NCI-H345 treated with DMSO at 0.1 percent for 48 hours (cell line): ENCODE measurements around the gene TUT4.
"Not testable (repeated sequence)": the region's sequence is repeated elsewhere in the genome, so short reads cannot be mapped to it uniquely, and the experiment has no call there.

Experiments used
- DNase-seq: peaks from one replicate; lab custom pipeline; 2025; ENCODE audit not compliant: unreplicated experiment; lab: John Stamatoyannopoulos, UW

TUT4 gene

DNA sequence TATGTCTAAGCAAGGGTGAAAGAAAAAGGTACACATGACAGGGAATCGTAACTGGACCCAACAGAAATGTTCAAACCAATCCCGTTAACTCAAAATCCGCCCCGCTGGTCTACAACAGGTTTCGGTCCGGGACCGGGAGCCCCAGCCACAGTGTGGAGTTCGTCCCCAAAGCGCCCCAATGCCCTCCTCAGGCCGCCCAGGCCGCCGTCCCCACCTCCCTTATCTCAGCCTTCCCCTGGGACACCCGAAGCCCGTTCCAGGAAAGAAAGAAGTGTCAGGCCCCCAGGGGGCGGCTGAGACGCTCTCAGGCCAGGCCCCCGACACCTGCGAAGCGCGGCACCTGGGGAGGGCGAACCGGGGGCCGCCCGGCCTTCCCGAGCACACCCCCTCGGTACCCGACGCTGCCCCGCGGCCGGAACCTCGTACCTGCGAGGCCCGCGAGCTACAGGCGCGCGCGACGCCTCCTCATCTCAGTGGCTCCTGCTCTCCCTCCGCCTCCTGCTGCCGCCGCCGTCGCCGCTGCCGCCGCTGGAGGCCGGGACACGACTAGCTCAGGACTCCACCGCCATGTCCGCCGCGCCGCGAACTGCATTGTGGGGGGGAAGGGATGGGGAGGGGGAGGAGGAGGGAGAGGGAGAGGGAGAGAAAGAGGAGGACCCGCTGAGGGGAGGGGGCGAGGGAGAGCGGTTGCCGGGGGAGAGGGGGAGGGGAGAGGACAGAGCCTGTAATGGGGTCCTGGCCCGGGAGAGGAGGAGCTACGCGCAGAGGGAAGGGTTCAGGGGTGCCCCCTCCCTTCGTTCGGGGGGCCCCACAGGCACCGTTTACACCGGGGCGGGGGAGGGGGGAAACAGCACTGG is at the start of gene TUT4:
Gene TUT4 (minus strand): TSS at position 588 of the 857 bp plus-strand sequence. CDS start 26,812 bp downstream, outside the sequence.
- DNase-seq: peak; percentile 49

GRCh38 chr1:52601991-52602855 is 49.3 kb upstream of the TUT4 start, which contains the start of gene GPX7:
GPX7 (plus strand) TSS chr1:52602371; CDS start chr1:52602410, 39 bp downstream.
- DNase-seq: no peak

DNA sequence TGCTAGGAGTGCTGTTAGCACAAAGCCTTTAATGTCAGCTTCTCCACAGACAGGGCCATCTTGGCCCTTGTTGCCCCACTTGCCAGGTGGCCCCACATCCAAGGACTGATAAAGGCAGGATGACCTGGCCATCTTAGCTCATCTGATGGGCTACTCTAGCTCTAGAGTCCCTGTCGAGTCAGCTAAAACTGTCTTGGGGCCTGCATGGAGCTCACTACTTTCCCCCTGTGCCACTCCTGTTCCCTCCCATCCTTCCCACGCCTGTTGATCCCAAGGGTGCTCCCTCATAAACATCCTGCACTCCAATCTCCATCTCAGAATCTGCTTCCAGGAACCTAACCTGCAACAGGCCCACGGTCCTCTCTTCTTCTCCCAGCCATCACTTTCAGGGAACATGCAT is 48.6 kb upstream of the TUT4 start:
- DNase-seq: no peak

- DNase-seq: no peak
Measured at GRCh38 chr1:52600533-52601179, 47.8 kb upstream of the TUT4 start.

GRCh38 chr1:52599236-52599635 is 46.3 kb upstream of the TUT4 start:
- DNase-seq: no peak

DNA sequence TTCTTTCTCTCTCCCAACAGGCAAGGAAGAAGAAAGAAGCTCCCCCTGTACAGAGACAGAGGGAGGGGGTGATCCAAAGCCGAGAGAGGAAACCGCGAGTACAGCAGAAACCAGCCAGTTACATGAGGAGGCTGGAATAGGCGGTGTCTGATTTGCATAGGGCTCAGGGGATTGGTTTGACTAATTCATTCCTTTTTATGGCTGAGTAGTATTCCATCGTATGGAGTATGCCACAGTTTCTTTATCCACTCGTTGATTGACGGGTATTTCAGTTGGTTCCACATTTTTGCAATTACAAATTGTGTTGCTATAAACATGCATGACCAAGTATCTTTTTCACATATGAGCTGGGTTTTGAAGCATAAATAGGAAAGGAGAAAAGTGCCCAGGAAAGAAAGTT is 45.8 kb upstream of the TUT4 start:
- no peak for DNase-seq

DNA sequence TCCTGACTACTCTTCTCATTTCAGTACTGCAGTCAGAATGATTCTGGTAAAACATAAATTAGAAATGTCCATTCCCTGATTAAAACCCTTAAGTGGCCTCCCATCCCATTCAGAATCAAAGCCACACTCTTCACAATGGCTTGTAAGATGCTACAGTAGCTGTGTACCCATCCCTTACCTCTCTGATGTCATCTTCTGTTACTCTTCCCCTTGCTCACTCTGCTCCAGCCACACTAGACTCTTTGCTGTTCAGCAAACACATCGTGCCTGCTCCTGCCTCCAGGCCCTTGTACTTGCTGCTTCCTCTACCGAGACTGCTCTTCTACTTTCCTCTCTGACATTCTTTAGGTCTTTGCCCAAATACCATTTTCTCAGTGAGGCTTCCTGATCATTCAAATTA is 45.0 kb upstream of the TUT4 start:
- DNase-seq: no peak

DNA sequence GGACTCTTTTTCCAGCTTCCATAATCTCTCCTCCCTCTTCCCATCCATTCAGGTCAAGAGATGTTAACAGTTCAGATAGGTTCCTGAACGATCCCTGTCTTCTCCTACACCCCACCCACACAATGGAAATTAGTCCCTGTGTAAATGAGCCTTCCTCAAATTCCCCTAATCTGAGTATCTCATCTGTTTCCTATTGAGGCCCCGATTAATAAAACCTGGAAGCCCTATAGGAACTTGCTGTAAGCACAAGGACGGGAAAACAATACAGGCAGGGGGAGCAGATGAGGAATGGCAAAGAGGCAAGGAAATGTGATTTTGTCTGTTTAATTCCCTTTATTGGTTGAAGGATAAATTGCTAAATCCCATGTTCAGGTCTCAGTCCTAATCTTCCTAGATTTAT is 42.2 kb upstream of the TUT4 start:
- DNase-seq: no peak

- DNase-seq: no peak
Measured at GRCh38 chr1:52593495-52593894, 40.6 kb upstream of the TUT4 start.

- no peak for DNase-seq
Measured at GRCh38 chr1:52592637-52593323, 39.9 kb upstream of the TUT4 start.

- no peak for DNase-seq
Measured at GRCh38 chr1:52590266-52590665, 37.4 kb upstream of the TUT4 start.

DNA sequence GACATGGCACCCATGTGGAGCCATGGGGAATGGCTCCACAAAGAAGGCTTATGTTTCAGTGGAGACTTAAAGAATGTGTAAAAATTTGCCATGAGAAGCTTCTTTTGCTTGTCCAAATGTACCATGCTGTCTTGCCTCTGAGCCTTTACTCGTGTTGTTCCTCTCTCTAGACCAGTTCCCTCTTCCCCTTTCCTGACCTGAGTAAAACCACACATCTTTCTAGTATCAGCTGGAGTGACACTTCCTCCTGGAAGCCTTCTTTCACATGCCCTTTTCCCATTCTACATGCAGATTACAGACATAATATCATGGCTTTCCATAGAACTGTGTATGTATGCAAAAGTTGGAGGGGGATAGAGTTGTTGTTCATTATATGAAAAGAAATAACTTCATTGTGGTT is 35.6 kb upstream of the TUT4 start:
- no peak for DNase-seq

GRCh38 chr1:52588027-52588426 is 35.1 kb upstream of the TUT4 start:
- DNase-seq: no peak

DNA sequence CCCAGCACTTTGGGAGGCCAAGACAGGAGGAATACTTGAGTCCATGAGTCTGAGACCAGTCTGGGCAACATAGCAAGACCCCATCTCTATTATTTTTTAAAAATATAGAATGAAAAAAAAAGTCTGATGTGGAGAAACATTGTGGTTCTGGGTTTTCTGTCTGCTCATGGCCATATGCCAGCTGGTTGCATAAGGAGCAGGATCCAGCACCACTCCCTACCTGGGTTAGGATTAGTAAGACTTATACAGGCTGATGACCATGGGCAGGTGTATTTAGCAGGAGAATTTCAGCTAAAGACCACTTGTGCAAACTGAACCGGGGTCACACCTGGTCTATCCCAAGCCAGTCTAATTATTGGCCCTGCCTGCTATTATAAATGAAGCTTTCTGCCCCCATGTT is 32.6 kb upstream of the TUT4 start:
- DNase-seq: no peak

GRCh38 chr1:52582116-52582696 is 29.3 kb upstream of the TUT4 start:
- no peak for DNase-seq

DNA sequence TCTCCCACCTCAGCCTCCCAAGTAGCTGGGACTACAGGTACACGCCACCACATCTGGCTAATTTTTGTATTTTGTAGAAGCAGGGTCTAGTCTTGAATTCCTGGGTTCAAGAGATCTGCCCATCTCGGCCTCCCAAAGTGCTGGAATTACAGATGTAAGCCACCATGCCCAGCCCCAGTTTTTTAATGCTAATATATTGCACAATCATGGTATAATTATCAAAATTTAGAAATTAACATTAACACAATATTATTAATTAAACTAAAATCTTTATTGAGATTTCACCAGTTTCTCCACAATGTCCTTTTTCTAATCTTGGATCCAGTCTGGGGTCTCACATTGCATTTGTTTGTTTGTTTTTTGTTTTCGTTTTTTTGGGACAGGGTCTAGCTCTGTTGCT is 27.4 kb upstream of the TUT4 start:
- DNase-seq: no peak

DNA sequence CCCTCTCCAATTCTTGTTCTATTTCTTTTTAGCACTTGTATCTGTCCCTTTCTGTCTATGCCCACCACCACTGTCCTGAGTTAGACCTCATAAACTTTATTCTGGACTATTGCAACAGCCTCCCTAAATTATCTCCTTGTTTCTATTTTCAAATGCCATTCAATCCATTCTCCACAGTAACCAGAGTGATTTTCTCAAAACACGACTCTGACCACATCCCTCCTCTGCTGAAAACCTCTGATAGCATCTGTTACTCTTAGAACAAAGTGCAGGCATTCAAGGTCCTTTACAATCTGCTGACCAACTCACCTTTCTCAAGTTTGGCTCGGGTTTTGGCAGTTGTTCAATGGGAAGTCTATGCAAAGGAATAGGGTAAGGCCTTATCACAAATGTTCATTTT is 26.5 kb upstream of the TUT4 start:
- no peak for DNase-seq

DNA sequence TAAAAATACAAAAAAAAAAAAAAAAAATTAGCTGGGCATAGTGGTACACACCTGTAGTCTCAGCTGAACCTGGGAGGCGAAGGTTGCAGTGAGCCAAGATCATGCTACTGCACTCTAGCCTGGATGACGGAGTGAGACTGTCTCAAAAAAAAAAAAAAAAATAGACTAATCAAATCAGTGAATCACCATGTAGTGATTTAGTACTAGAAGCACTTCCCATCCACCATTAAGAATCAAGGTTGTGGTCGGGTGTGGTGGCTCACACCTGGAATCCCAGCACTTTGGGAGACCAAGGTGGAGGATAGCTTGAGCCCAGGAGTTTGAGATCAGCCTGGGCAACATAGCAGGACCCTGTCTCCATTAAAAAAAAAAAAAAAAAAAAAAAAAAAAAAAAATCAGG is 25.2 kb upstream of the TUT4 start:
- not testable (repeated sequence) for DNase-seq

DNA sequence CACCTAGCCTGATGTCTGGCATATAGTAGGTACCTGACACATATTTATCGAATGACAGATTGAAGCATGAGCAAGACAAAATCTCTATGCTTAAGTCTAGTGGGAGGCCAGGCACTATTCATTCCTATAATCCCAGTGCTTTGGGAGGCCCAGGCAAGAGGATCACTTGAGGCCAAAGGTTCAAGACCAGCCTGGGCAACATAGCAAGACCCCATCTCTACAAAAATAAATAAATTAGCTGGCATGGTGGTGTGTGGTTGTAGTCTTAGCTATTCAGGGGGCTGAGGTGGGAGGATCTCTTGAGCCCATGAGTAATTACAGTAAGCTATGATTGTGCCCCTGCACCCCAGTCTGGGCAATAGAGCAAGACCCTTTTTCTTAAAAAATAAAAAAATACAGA is 23.2 kb upstream of the TUT4 start:
- DNase-seq: no peak

- no peak for DNase-seq
Measured at GRCh38 chr1:52574594-52574993, 21.7 kb upstream of the TUT4 start.

DNA sequence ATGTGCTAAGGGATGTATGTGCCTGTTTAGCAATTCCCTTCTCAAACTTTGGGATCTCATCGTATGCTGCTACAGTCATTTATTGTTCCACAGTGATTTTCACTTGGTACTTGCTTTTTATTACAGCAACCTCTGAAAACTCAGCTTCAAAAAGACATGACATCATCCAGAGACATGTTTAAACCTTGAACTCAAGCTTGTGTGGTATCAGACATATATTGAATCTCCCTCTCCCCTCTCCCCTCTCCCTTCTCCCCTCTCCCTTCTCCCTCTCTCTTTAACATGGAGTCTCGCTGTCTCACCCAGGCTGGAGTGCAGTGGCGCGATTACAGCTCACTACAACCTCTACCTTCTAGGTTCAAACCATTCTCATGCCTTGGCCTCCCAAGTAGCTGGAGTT is 19.5 kb upstream of the TUT4 start:
- no peak for DNase-seq
